NOMO-1 (cell line): ENCODE results near the gene PLXNB1.

Experiments used
- DNase-seq, 2 experiments: peaks; one replicate each; lab custom pipeline; 2025; ENCODE audit not compliant: unreplicated experiment in 2 of 2; lab: John Stamatoyannopoulos, UW

The PLXNB1 gene

DNA sequence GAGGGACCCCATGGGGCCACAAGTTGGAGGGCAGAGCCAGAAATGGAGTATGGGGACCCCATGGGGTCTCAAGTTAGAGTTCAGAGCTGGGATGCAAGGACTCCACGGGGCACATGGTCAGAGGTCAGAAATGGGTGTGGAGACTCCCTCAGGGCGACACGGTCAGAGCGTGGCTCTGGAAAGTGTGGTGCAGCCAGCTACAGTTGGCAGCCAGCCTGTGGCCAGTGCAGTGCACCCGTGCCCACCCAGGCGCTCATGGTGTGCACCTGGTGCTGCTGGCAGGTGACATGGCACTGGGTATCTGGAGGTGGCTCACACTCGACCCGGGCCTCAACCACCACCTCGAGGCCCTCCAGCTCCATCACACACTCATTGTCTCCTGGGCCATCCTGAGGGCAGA, 11.2 kb downstream of the PLXNB1 start:
- DNase-seq: no peak

DNA sequence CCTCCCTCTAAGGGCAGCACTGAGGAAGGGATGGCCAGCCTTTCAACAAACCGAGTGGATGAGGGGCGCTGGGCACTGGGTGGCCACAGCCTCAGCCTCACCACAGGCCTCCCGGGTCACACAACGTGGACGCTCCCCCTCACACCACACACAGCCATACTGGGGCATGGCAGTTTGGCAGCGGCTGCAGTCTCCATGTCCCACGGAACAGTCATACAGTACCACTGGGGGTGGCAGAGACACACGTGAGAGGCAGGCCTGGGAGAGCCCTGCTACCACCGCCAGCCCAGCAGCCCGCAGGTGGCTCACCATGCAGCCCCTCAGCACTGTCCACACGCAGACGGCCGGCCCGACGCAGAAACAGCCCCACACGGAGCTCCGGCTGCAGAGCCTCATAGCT, 11.7 kb downstream of the PLXNB1 start:
- DNase-seq: no peak

DNA sequence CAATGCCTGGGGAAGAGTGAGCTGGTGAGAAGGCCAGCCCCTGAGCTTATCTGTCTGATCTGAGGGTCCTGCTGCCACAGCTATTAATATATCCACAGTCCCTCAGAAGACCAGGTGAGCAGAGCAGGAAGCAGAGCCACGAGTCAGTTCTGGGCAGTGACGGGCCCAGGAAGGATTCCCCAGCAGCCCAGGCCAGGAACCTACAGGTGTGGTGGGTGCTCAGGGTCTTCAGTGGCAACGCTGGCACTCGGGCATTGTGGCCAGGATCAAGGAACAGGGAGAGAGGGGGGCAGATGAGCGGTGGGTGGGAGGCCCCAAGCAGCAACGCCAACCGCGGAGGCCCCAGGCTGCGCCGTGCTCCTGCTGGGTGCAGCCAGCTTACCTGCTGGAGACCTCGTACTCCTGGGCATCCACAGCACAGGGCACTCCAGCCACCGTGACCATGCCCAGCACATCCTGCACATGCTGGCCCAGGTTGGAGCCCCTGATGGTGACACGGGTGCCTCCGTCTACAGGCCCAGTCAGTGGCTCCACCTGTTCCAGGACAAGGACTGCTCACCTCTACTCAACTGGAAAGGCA, 12.3 kb downstream of the PLXNB1 start:
- no peak for DNase-seq

DNA sequence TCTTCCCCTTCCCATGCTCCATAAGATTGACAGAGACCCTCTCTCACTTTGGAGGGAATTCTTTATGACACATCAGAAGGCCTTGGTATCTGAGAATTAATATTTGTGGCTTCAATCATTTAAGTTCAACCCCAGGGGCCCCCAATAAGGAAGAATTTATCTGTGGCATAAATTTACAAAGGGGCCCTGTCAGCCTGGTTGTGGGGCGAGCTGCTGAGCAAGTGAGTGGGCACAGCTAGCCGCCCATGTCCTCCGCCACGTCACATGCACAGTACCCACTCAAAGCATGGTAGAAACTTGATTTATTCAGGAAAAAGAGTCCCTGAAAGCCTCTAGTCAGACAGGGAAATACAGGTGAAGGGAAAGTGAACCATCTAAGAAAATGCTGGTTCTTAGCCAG, 13.3 kb downstream of the PLXNB1 start:
- no peak for DNase-seq

DNA sequence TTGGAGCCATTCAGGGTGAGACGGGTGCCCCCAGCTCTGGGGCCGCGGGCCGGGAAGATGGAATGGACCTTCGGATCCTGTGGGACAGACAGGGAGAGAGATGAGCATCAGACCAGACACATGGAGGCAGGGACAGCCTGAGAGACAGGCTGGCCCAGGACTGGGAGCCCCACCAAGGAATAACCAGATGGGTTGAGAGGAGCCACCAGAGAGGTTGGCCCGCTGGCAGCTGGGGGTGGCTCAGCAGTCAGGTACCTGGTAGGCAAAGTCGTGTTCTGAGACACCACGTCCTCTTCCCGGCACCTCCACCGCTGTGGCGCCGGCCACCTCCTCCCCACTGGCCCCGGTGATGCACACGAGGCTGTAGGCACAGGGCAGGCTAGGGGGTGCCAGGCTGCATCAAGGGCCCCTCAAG, 13.8 kb downstream of the PLXNB1 start:
- DNase-seq: no peak

DNA sequence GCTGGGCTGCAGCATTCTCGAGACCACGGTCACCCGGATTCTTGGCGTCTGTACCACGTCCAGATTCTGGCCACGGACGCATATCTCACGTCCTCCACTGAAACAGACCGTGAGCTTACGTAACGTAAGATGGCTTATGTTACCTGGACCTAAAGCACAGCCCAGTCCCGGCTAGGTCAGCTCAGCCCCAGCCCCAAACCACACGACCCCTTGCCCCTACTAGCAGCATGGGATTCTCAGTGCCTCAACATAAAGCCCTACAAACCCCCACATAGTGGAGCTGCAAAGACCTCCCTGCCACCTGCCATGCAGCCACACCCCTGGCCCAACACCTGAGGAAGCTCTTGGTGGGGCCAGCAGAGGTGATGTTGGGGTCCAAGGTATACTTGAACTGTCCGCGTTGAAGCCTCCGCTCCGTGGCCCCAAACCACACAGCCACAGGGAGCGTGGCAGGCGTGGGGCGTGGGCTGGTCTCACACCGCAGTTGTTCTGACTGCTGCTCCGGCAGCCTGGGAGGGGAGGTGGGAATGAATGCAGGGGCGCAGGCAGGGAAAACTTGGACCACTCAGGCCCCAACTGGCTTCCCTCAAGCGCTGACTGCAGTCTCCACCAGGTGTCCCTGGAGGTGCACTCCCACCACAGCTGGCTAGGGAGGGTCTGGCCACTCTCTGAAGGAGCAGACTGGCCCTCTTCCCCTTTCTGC, 14.5 kb downstream of the PLXNB1 start:
- DNase-seq: no peak

DNA sequence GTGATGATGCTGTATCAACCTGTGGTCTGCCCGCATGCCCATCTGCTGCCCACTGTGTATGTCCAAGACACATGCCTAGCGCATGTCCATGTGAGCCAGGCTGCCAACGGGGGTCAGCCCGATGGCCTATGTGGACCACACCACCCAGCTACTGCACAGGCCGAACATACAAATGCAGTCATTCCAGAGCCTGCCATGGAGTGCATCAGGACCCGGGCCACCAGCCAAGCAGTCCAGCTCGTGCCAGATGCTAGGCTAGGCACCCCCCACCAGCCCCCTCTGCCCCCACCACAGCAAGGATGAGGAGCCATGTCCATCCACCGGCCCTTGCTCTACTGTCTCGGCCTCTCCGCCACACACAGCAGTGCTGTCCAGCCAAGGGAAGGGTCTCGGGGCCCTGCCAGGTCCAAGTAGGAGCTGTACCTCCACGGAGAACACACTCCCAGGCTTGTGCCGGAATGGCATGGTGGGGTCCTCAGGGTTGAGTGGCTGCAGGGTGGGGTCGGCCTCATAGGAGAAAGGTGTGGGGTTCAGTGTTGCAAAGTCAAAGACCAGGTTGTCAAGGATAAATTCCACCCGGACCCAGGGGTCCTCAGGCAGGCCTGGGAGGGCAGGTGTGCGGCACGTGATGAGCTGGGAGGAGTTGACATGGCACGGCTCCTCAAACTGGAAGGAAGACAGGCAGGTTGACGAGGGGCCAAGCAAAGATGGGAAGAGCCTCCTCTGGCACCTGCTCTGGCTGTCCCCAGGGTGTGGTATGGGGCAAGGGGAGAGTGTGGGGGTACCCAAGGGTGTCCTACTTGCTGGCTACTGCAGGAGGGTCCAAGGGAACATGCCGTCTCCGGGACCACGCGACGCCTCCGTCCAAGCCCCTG, 15.3 kb downstream of the PLXNB1 start:
- DNase-seq: no peak

DNA sequence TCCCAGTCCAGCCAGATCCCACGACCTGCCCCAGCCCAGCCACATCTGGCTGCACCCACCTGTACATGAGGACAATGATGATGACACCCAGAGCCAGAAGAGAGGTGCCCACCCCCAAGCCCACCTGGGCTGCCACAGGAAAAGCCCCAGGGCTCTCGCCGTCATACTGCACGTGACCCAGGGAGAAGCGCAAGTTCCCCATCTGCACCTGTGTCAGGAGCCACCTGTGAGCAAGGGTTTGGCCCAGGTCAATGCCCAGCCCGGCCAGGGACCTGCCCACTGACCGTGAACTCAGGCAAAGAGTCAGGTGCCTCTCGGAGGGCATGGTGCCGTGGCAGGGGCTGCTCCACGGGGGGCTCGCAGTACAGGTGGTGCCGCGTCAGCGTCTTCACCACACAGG, 16.3 kb downstream of the PLXNB1 start:
- DNase-seq: no peak

DNA sequence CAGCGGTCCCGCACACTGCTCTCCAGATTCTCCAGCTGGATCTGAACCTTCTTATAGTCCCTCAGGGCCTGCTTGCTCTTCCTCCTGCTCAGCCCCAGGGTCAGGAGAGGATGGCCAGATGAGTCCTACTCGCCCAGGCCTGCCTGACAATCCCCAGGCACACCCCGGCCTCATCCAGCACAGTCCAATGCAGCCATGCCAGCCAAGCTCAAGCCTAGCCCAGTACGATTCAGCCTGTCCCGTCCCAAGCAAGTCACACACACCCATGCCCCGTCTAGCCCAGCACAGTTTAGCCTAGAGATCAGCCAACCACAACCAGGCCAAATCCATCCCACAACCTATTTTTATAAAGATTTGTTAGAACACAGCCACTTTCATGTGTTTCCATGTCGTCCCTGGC, 16.8 kb downstream of the PLXNB1 start:
- no peak for DNase-seq

DNA sequence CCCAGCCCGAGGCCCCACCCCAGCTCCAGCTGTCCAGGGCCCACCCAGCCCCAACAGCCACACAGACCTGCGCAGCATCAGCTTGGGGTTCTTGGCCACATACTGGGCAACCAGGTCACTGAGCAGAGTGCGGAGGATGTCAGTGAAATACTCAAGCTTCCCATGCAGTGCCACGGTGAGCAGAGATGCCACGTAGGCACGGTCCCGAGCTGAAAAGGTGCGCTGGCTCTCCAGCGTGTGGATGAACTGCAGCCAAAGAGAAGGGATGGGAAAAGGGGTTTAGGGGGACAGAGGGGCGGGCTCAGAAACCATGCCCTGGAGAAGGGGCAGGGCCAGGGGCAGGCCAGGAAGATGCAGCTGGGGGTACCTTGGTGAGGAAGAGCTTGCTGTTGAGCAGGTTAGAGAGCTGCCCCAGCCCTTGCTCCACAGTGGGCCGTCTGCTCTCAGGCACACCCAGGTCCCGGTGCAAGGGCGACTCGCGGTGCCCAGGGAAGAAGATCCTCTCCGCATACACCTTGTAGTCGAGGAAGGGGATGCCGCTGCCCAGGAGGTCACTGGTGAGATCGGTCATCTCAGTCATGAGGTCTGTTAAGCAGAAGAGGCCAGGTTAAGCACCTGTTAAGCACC, 17.4 kb downstream of the PLXNB1 start:
- no peak for DNase-seq

DNA sequence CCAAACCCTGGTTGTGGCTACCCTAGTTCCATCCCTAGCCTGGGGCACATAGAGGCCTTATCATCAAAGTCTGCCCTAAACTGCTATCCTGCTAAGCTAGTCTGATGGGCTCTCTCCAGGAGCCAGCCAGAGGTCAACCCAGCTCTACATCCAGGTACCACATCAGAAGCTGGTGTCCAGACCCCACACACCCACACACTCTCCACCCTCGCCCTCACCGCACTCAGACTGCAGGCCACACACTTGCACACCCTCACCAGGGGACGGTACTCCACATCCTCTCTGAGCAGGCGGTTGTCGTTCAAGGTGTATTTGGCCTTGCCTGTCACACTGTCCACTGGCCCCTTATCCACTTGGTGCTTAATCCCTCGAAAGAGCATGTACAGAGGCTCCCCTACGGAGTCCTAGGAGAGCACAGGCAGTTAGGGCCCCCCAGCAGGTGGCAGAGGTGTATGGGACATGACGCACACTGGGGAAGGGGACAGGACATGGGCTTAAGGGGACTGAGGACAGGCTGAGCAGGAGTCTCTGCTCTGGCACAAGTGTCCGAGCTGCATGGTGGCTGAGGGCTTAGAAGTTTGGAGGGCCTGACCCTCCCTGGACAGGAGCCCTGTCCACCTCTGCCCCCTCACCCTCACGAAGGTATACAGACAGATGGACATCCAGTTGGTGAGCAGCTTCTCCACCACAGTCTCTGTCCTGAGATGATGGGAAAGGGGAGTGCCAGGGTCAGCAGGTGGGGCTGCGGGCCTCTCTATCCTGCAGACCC, 18.1 kb downstream of the PLXNB1 start:
- no peak for DNase-seq

DNA sequence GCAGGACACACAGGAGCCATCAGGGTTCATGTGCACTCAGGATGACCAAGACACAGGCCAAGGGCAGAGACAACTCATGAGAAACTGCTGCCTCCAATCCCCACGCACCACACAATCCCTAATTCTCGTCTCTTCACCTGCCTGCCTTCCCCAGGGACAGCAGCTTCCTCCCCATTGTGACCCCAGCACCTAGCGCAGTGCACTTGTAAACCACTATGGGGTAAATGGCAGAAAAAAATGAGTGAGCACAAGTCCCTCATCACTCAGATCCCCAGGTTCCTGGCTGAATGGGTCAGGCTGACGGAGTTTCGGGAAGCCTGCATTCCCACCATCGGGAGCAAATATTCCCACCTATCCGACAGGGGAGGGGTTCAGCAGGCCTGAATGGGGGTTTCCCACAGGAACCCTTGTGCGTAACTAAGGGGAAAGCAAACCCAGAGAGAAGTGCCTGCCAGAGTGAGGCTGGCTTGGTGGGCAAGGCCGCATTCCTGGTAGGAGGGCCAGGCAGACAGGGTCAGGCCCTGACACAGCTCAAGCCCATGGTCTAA, 18.8 kb downstream of the PLXNB1 start:
- no peak for DNase-seq

DNA sequence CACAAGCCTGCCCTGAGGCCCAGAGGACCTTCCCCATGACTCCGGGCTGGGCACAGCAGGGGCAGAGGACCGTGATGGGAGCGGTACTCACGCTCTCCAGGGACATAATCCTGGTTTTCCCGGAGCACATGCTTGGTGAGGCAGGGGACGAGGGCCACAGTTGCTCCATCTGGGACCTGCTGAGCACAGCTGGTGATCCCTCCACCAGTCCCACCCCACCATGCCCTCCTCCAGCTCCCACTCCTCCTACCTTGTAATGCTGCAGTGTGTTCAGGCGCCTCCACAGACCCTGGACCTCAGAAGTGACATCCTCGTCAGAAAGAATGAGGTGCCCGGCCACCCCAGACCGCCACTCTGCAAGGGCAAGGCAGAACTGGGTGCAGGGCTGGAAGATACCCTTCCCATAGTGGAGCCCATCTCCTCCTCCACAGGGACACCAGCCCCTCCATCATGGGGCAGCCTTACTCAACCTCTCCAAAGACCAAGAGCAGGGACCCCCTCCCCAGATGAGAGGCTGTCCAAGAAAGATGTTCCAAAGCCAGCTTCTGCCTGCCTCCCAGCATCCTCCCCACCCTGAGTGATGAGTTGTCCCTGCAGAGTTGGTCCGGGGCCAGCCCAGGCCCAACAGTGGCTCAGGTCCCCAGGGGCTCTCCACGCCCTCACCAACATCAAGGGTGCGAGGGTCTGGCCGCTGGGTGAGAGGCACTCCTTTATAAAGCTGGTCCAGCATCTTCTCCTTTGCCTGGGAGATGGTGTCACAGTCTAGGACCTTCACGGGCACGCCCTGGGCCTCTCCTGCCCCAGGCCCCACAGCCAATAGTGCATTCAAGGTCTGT, 19.5 kb downstream of the PLXNB1 start:
- no peak for DNase-seq

DNA sequence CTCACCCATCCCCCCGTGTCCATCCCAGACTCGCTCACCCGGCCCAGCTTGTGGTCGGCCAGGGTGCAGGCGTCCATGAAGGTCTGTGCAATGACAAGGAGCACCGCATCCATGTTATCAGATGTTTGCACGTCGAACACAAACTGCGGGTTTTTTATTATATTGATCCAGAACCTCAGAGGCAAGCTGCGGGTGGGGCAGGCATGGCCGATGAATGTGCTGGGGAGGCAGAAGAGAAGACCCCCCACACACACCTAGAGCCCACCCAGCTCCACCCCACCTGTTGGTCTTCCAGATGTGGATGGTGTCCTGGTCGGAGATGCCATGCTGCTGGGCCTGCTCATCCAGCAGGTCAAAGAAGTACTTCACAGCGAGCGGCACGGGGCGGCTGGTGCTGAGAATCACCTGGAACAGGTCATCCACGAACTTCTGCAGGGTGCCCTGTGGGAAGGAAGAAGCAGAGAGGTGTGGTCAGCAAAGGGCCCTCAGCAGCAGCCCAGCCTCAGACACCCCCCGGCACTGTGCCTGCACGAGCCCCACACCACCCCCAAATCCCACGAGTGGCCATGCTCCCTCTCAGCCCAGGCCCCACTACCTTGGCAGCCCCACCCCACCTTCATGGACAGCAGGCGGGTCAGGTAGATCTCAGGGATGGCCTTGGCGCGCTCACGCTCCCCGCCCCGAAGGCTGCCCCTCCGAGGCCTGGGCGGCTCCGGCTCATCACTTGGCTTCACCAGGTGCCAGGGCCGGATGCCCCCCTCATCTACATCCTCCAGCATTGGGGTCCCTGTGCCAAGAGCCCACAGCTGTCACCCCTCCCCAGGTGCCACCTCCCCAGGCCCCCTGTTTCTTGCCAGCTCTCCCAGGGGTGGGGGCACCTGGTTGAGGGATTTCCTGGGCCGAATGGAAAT, 20.3 kb downstream of the PLXNB1 start:
- DNase-seq: no peak

DNA sequence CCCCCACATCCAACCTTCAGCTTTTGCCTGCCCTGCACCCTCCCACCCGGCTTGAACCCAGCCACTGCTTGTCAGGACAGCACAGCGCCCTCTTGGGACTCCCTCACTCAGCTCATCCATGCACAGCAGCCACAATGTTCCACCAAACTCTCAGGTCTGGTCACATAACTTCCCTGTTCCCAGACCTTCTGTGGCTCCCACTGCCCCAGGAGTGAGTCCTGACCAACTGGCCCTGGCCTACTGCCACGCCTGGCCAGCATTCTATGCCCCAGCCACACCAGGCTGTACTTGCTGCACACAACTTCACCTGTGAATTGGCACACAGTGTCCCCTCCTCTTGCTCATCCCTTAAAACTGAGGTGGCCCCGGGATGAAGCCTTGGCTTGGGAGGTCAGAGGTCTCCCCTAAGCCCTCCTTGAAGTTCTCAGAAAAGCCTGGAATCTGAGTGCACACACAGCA, 21.0 kb downstream of the PLXNB1 start:
- DNase-seq: no peak

DNA sequence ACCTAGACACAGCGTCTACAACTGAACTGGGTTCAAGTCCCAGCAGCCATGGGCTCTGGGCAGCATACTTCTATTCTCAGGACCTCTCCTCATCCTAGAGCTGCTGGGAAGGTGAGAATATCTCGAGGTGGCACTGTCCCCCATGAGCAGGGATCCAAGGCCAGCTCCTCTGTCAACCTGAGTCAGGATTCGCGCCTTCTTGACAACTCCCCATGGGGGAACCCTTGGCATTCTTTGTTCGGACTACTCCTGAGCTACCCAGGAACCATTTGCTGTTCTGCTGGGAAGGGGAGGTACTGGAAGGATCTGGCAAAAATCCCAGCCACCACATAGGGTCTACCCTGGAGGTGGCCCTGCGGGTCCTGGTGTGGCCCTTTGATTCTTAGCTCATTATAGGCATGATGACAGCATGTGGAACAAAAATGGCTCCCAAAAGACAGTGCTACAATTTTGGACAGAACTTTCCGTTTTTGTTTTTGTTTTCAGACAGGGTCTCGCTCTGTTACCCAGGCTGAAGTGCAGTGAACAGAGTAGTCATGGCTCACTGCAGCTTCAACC, 22.3 kb downstream of the PLXNB1 start:
- no peak for DNase-seq

DNA sequence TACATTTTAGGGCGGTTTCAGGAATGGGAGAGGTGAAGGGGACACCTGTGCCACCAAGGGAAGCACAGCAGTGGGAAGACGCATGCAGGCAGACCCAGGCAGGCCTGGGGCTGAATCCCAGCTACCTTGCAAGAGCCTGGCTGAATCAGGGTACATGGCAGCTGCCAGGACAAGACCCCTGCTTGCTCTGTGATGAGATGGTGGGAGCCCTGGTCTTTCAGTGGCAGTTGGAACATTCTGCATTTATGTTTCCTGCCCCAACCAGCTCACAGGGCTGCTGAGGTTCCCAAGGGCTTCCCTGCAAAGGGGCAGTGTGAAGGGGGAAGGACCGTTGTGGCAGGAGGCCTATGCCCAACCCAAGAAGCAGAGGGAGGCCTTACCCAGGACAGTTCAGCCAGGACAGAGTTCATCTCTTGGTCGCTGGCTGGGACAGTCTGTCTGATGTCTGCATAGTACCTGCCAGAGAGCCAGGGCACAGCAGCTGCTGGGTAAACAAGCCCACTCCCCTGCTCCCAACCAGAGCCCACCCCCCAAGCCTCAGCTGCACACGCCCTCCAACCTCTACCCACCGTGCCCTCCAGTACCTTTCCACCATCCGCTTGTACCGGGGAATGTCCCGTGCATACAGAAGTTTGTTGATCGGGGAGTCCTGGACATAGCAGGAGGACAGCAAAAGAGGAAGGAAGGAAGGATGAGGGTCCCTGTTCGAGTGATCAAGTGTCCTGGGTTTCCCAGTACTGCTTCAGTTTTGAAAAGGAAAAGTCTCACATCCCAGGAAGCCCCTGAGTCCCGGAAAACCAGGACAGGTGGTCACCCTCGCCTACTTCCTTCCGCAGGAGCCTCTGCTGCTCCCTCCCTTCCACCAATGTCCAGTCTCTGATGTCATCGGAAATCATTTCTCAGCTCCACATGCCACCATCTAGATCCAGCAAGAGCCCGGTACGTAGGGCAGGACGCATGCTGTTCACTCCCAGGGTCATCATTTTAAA, 23.1 kb downstream of the PLXNB1 start:
- DNase-seq: no peak
